ENCODE results near the gene CHN1.

The CHN1 gene

GRCh38 chr2:174820361-174820760 is 184.8 kb downstream of the CHN1 start:
- DNase-seq: no peak

GRCh38 chr2:174815526-174815925 is 189.7 kb downstream of the CHN1 start:
- no peak for DNase-seq

GRCh38 chr2:174812037-174812436 is 193.1 kb downstream of the CHN1 start:
- no peak for DNase-seq

GRCh38 chr2:174807931-174808330 is 197.2 kb downstream of the CHN1 start:
- no peak for DNase-seq

- no peak for DNase-seq
Observed at GRCh38 chr2:174805803-174806202, 199.4 kb downstream of the CHN1 start.

- no peak for DNase-seq
Observed at GRCh38 chr2:174802459-174802858, 202.7 kb downstream of the CHN1 start.

GRCh38 chr2:174800436-174801205 is 204.6 kb downstream of the CHN1 start:
- peak; percentile 39 for DNase-seq

GRCh38 chr2:174798801-174799200 is 206.4 kb downstream of the CHN1 start:
- no peak for DNase-seq

- DNase-seq: peak; percentile 13
Observed at GRCh38 chr2:174797781-174798276, 207.4 kb downstream of the CHN1 start.

GRCh38 chr2:174796319-174796771 is 208.8 kb downstream of the CHN1 start:
- DNase-seq: no peak

- no peak for DNase-seq
Observed at GRCh38 chr2:174794851-174795374, 210.3 kb downstream of the CHN1 start.

- DNase-seq: no peak
Observed at GRCh38 chr2:174792309-174793025, 212.7 kb downstream of the CHN1 start.

- DNase-seq: no peak
Observed at GRCh38 chr2:174791746-174792280, 213.4 kb downstream of the CHN1 start.

- DNase-seq: no peak
Observed at GRCh38 chr2:174791020-174791419, 214.2 kb downstream of the CHN1 start.

- DNase-seq: no peak
Observed at GRCh38 chr2:174789001-174789400, 216.2 kb downstream of the CHN1 start.

GRCh38 chr2:174788291-174788929 is 216.8 kb downstream of the CHN1 start:
- no peak for DNase-seq

GRCh38 chr2:174787487-174788205 is 217.5 kb downstream of the CHN1 start:
- no peak for DNase-seq

GRCh38 chr2:174786066-174786725 is 219.0 kb downstream of the CHN1 start:
- no peak for DNase-seq

GRCh38 chr2:174785481-174785880 is 219.7 kb downstream of the CHN1 start:
- DNase-seq: no peak

GRCh38 chr2:174784909-174785308 is 220.3 kb downstream of the CHN1 start:
- no peak for DNase-seq

GRCh38 chr2:174784316-174784715 is 220.9 kb downstream of the CHN1 start:
- DNase-seq: no peak

GRCh38 chr2:174781996-174782395 is 223.2 kb downstream of the CHN1 start:
- no peak for DNase-seq

All from hematopoietic multipotent progenitor cell treated with erythropoietin and hydrocortisone succinate and interleukin-3 and kit ligand, for 6 days (in vitro differentiated cells).